ENCODE measurements around the gene GAGE2A.

DNA sequence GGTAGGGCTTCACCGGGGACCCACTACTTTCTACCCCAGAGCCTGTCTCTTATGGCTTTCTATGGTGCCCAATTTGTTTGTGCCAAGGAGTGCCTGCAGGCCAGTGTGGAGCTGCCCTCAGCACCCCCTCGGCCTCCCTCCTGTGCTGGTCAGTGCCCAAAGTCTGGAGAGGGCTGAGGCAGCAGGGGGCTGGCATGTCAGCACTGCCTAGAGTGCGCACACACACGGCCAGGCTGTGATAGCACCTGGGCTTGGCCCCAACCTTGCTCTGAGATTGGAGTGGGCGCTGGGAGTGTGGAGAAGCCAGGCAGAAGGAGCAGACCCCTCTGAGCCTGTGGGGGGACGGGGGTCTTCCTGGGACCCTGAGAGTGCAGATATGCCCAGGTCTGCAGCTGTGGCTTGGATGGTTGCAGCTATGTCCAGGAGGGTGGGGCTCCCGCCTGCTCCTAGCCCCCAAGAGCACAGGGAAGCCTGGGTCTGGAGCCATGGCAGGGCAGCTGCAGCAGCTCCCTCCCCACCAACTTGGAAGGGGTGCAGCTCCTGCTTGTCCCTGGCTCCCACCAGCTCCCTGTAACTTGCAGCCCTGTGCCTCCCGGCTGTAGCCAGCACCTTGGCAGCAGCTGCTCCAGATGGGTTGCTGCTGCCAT lies 55.8 kb downstream of the GAGE2A start:
- no peak for TF ChIP-seq POLR2A (IDR thresholded peaks at IDR 0.05)
- TF ChIP-seq, protein P1, sequence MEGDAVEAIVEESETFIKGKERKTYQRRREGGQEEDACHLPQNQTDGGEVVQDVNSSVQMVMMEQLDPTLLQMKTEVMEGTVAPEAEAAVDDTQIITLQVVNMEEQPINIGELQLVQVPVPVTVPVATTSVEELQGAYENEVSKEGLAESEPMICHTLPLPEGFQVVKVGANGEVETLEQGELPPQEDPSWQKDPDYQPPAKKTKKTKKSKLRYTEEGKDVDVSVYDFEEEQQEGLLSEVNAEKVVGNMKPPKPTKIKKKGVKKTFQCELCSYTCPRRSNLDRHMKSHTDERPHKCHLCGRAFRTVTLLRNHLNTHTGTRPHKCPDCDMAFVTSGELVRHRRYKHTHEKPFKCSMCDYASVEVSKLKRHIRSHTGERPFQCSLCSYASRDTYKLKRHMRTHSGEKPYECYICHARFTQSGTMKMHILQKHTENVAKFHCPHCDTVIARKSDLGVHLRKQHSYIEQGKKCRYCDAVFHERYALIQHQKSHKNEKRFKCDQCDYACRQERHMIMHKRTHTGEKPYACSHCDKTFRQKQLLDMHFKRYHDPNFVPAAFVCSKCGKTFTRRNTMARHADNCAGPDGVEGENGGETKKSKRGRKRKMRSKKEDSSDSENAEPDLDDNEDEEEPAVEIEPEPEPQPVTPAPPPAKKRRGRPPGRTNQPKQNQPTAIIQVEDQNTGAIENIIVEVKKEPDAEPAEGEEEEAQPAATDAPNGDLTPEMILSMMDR (IDR thresholded peaks at IDR 0.05), result no peak
